ENCODE data around the gene EPHA4.

EPHA4 gene

DNA sequence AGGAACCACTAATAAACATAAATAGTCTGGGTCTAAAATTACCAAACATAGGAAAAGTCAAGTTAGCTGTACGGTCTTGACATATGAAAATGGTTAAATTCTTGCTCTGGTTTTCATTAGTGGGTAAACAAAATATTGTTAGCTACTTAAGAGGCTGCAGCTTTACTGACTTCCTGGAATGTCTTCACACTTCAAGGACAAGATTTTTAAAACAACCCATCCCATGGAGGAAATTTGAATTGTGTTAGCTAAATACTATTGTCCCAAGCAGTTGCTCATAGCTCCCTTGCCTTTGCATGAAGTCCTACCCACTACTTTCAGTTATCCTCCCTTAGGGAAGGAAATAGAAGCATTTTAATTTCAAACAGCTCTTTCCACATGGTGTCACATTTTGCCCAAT, 128.5 kb downstream of the EPHA4 start:
- no peaks in the 10 kb centered on the region for H3K36me3 ChIP-seq (ENCODE audit: low read depth)
- ATAC-seq (ENCODE audit: low read depth) (no peak), DNase-seq (ENCODE audit: low spot score) (no peak)
- H3K4me1 ChIP-seq (ENCODE audit: insufficient read depth, poor library complexity, severe bottlenecking) = no peaks in the 10 kb centered on the region
- H3K9me3 ChIP-seq (ENCODE audit: severe bottlenecking) = no peaks in the 10 kb centered on the region
- H3K4me3 ChIP-seq (ENCODE audit: severe bottlenecking) = no peak overlapping the region
- no peak overlapping the region for H3K27ac ChIP-seq (ENCODE audit: poor library complexity, severe bottlenecking)
- TF ChIP-seq, protein P1, sequence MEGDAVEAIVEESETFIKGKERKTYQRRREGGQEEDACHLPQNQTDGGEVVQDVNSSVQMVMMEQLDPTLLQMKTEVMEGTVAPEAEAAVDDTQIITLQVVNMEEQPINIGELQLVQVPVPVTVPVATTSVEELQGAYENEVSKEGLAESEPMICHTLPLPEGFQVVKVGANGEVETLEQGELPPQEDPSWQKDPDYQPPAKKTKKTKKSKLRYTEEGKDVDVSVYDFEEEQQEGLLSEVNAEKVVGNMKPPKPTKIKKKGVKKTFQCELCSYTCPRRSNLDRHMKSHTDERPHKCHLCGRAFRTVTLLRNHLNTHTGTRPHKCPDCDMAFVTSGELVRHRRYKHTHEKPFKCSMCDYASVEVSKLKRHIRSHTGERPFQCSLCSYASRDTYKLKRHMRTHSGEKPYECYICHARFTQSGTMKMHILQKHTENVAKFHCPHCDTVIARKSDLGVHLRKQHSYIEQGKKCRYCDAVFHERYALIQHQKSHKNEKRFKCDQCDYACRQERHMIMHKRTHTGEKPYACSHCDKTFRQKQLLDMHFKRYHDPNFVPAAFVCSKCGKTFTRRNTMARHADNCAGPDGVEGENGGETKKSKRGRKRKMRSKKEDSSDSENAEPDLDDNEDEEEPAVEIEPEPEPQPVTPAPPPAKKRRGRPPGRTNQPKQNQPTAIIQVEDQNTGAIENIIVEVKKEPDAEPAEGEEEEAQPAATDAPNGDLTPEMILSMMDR (IDR thresholded peaks at IDR 0.05; ENCODE audit: poor library complexity, severe bottlenecking) = no peak
- no peaks in the 10 kb centered on the region for H3K27me3 ChIP-seq (ENCODE audit: insufficient read depth, poor library complexity, severe bottlenecking)

DNA sequence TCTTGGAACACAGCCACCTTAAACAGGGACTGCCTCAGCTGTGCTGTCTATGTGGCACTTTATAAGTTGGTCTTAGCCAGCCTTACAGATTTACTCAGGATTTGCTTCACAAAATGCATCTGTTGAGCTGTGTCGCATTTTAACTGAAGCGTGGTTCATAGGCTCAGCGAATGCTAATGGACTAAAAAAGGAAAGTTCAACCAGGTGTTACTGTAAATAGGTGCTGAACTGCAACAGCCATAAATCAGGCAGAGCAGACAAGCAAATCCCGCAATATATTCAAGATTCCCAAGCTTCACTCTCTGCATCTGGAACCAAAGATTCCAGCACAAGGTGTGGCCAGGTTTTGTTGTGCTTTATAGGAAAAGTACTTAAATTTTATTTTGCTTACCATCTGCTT, 130.0 kb downstream of the EPHA4 start:
- Histone ChIP-seq H3K36me3 (ENCODE audit: low read depth) (no peaks in the 10 kb centered on the region), H3K27ac (ENCODE audit: poor library complexity, severe bottlenecking) (no peak overlapping the region), H3K27me3 (ENCODE audit: insufficient read depth, poor library complexity, severe bottlenecking) (no peaks in the 10 kb centered on the region), H3K4me1 (ENCODE audit: insufficient read depth, poor library complexity, severe bottlenecking) (no peaks in the 10 kb centered on the region), H3K4me3 (ENCODE audit: severe bottlenecking) (no peak overlapping the region), H3K9me3 (ENCODE audit: severe bottlenecking) (no peaks in the 10 kb centered on the region)
- no peak for DNase-seq (ENCODE audit: low spot score)
- no peak for ATAC-seq (ENCODE audit: low read depth)
- TF ChIP-seq, protein P1 (IDR thresholded peaks at IDR 0.05; ENCODE audit: poor library complexity, severe bottlenecking) = no peak

DNA sequence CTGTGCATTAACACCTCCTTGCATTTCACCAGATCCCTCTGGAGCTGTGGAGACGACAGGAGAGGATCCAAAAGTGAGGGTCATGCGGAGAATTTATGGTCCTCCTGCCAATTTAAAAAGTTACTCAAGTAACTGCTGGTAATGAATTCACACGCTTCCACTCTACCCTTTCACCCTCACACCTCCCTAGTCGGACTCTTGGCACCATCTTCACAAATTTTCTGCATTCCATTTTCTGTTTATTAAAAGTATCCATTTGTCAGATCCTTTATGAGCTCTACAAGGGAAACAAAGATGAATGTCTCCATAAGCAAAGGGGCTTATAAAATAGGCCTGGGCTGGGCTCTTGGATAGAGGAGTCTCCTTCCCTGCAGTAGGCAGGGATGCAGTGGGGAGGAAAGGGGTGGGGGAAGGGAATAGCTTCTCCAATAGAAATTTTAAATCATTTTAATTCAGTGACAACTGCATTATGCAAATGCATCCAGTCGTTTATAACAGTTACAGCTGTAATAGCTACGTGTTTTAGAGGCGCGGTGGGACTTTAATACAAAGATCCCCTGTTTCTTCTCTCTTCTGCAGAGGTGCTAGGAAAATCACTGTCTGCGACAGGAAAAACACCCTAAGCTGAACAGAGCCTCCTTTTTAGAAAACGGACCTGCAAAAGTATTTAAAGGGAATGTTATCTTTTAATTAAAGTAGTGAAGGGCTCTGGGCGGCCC, 132.2 kb downstream of the EPHA4 start:
- no peak overlapping the region for H3K27ac ChIP-seq (ENCODE audit: poor library complexity, severe bottlenecking)
- TF ChIP-seq, protein P1 (IDR thresholded peaks at IDR 0.05; ENCODE audit: poor library complexity, severe bottlenecking) = no peak
- no peak overlapping the region for H3K4me3 ChIP-seq (ENCODE audit: severe bottlenecking)
- DNase-seq (ENCODE audit: low spot score) (no peak), ATAC-seq (ENCODE audit: low read depth) (no peak)
- no peaks in the 10 kb centered on the region for H3K9me3 ChIP-seq (ENCODE audit: severe bottlenecking)
- H3K36me3 ChIP-seq (ENCODE audit: low read depth) = no peaks in the 10 kb centered on the region
- H3K27me3 ChIP-seq (ENCODE audit: insufficient read depth, poor library complexity, severe bottlenecking) = no peaks in the 10 kb centered on the region
- H3K4me1 ChIP-seq (ENCODE audit: insufficient read depth, poor library complexity, severe bottlenecking) = no peaks in the 10 kb centered on the region

DNA sequence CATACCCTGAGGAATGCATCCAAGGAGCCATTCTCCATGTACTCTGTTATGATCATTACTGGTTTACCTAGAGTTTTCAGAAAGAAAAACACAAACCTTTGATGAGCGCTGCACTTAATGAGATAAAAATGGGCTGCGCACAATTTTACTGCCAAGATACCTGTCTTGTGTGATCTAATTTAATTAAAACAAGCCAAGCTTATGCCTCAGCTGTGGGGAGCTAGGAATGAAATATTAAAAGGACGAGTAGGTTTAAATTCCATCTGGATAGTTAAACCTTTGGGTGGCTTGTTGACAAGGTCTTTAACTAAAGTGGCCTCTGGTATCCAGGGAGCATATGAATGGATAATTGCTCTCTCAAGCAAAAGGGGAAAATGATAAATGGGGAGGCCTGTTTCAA, 135.0 kb downstream of the EPHA4 start:
- Histone ChIP-seq H3K27me3 (ENCODE audit: insufficient read depth, poor library complexity, severe bottlenecking) (no peaks in the 10 kb centered on the region), H3K4me3 (ENCODE audit: severe bottlenecking) (no peak overlapping the region), H3K9me3 (ENCODE audit: severe bottlenecking) (no peaks in the 10 kb centered on the region), H3K4me1 (ENCODE audit: insufficient read depth, poor library complexity, severe bottlenecking) (no peaks in the 10 kb centered on the region), H3K27ac (ENCODE audit: poor library complexity, severe bottlenecking) (no peak overlapping the region), H3K36me3 (ENCODE audit: low read depth) (no peaks in the 10 kb centered on the region)
- DNase-seq (ENCODE audit: low spot score) (no peak), ATAC-seq (ENCODE audit: low read depth) (no peak)
- TF ChIP-seq, protein P1 (IDR thresholded peaks at IDR 0.05; ENCODE audit: poor library complexity, severe bottlenecking) = no peak

DNA sequence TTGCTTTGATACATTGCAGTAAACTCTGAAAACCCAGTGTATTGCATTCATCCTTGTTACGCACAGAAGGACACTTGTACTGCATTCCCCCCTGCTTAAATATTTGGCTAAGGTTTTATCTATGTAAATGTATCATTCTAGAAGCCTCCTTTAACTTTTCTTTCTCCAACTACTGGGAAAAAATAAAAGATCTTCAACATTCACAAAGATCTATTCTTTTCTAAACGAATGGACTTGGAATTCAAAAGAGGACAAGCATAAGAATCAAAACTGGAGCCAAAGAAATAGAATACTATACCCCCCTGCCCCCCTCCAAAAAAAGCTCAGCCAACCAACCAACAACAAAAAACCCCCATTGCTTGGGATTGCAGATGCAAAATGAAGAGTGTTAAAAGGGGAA, 136.9 kb downstream of the EPHA4 start:
- Histone ChIP-seq H3K9me3 (ENCODE audit: severe bottlenecking) (no peaks in the 10 kb centered on the region), H3K4me3 (ENCODE audit: severe bottlenecking) (no peak overlapping the region), H3K27me3 (ENCODE audit: insufficient read depth, poor library complexity, severe bottlenecking) (no peaks in the 10 kb centered on the region), H3K27ac (ENCODE audit: poor library complexity, severe bottlenecking) (no peak overlapping the region), H3K36me3 (ENCODE audit: low read depth) (no peaks in the 10 kb centered on the region), H3K4me1 (ENCODE audit: insufficient read depth, poor library complexity, severe bottlenecking) (no peaks in the 10 kb centered on the region)
- ATAC-seq (ENCODE audit: low read depth) (no peak), DNase-seq (ENCODE audit: low spot score) (no peak)
- TF ChIP-seq, protein P1 (IDR thresholded peaks at IDR 0.05; ENCODE audit: poor library complexity, severe bottlenecking) = no peak

All from RWPE2 (cell line).